GM12878 (cell line): ENCODE data around the gene ATP6V1G2.

Source experiments
- ASH2L ChIP-seq: fragments of 300-600, 200-600 bp; sonication (generic); IDR thresholded peaks from 2 replicates; pipeline ENCODE4 v1.6.1; 2017; ENCODE audit warnings: low read depth, mild to moderate bottlenecking, borderline replicate concordance
- CEBPB ChIP-seq, 2 experiments: fragments of 150-350 bp in 1 of 2; IDR thresholded peaks; 2 replicates each; pipeline ENCODE4 v1.6.1; 2012 to 2014; ENCODE audit warnings: low read depth in 2 of 2, low read length in 2 of 2, borderline replicate concordance in 1 of 2, inconsistent platforms in 1 of 2
- HDAC2 ChIP-seq: fragments of 200-600 bp; sonication (generic); IDR thresholded peaks from 2 replicates; pipeline ENCODE4 v1.6.1; 2017
- HDGF ChIP-seq: fragments of 450-650 bp; IDR thresholded peaks from 2 replicates; pipeline ENCODE4 v1.6.1; 2016; ENCODE audit warnings: antibody characterized with exemption
- MXI1 ChIP-seq: fragments of 150-350 bp; IDR thresholded peaks from 2 replicates; pipeline ENCODE4 v1.6.1; 2011; ENCODE audit warnings: low read depth, mild to moderate bottlenecking, inconsistent platforms, low read length, improper control_type of control experiment
- POLR2AphosphoS5 ChIP-seq: IDR thresholded peaks from 2 replicates; pipeline ENCODE4 v1.6.1; 2011; ENCODE audit warnings: mild to moderate bottlenecking, low read length, inconsistent platforms

- TF ChIP-seq HDAC2 (no peak), POLR2AphosphoS5 (no peak), MXI1 (no peak), HDGF (no peak), CEBPB (IDR thresholded peaks at IDR 0.05; ENCODE audit: borderline replicate concordance in 1 of 2, low read depth in 2 of 2, low read length in 2 of 2) (no peak), ASH2L (no peak)
Observed at GRCh38 chr6:31544676-31545075, 1.7 kb downstream of the ATP6V1G2 start.
